ENCODE measurements around the gene SREBF1. TPM values are rescaled to one million over a fixed set of nuclear protein-coding genes. Genes with fewer than 3 reads are reported as not detected.

The SREBF1 gene
- polyA plus RNA-seq, 3 donors = 7.6 to 35.9 (median 10.5) TPM

- Histone ChIP-seq H3K27me3 (ENCODE audit: control insufficient read depth in 2 of 2, insufficient read depth in 2 of 2, low read length in 2 of 2) (no peaks in the 10 kb centered on the region), H4K20me1 (ENCODE audit: insufficient read depth, low read length) (peaks cover 76% of the 10 kb centered on the region), H3K9me3 (replicated peaks in 1 of 2; ENCODE audit: control insufficient read depth in 1 of 2, insufficient read depth in 1 of 2, low read length in 2 of 2) (no peaks in the 10 kb centered on the region), H3K4me2 (replicated peaks; ENCODE audit: extremely low read depth, low read length, poor library complexity, severe bottlenecking) (no peak overlapping the region), H3K79me2 (ENCODE audit: insufficient read depth, low read length) (peaks cover 5% of the 10 kb centered on the region), H3K9ac (ENCODE audit: insufficient read depth, low read length, poor library complexity, severe bottlenecking) (no peak overlapping the region), H2AFZ (ENCODE audit: insufficient read depth, low read depth, low read length, poor library complexity, severe bottlenecking) (no peak overlapping the region), H3K36me3 (replicated peaks in 1 of 2; ENCODE audit: control insufficient read depth in 1 of 2, insufficient read depth in 2 of 2, low read length in 2 of 2) (peaks cover 0 to 15% of the 10 kb centered on the region in 2 donors), H3K4me1 (ENCODE audit: control insufficient read depth in 1 of 2, insufficient read depth in 2 of 2, low read length in 2 of 2) (no peaks in the 10 kb centered on the region), H3K27ac (ENCODE audit: low read depth in 1 of 2, low read length in 2 of 2) (no peak overlapping the region), H3K4me3 (replicated peaks in 1 of 3; ENCODE audit: low read depth in 2 of 3, low read length in 3 of 3) (no peak overlapping the region)
- intact Hi-C loops (cut with micrococcal nuclease) = no loop called here
- Mint-ChIP-seq H3K4me1 (peaks cover 8% of the 10 kb centered on the region), H3K36me3 (peaks cover 13 to 14% of the 10 kb centered on the region in 2 donors), H3K4me3 (no peak overlapping the region), H3K27me3 (ENCODE audit: low read depth in 3 of 3) (peaks cover 0 to 2% (median 1%) of the 10 kb centered on the region in 3 donors), H3K27ac (peak overlapping the region in 4 of 7 donors; percentile 0 to 67 (median 23)), H3K9me3 (no peaks in the 10 kb centered on the region)
- 57% methylated on average over 10 of the region's 14 CpGs for WGBS (ENCODE audit: insufficient coverage)
- DNase-seq = no peak
- TF ChIP-seq, protein P1, sequence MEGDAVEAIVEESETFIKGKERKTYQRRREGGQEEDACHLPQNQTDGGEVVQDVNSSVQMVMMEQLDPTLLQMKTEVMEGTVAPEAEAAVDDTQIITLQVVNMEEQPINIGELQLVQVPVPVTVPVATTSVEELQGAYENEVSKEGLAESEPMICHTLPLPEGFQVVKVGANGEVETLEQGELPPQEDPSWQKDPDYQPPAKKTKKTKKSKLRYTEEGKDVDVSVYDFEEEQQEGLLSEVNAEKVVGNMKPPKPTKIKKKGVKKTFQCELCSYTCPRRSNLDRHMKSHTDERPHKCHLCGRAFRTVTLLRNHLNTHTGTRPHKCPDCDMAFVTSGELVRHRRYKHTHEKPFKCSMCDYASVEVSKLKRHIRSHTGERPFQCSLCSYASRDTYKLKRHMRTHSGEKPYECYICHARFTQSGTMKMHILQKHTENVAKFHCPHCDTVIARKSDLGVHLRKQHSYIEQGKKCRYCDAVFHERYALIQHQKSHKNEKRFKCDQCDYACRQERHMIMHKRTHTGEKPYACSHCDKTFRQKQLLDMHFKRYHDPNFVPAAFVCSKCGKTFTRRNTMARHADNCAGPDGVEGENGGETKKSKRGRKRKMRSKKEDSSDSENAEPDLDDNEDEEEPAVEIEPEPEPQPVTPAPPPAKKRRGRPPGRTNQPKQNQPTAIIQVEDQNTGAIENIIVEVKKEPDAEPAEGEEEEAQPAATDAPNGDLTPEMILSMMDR (IDR thresholded peaks at IDR 0.05) = no peak
Measured at GRCh38 chr17:17768424-17769088, 68.2 kb downstream of the SREBF1 start.

- Histone ChIP-seq H2AFZ (ENCODE audit: insufficient read depth, low read depth, low read length, poor library complexity, severe bottlenecking) (no peak overlapping the region), H4K20me1 (ENCODE audit: insufficient read depth, low read length) (peaks cover 76% of the 10 kb centered on the region), H3K9ac (ENCODE audit: insufficient read depth, low read length, poor library complexity, severe bottlenecking) (no peak overlapping the region), H3K27ac (ENCODE audit: low read depth in 1 of 2, low read length in 2 of 2) (no peak overlapping the region), H3K36me3 (replicated peaks in 1 of 2; ENCODE audit: control insufficient read depth in 1 of 2, insufficient read depth in 2 of 2, low read length in 2 of 2) (peaks cover 0 to 15% of the 10 kb centered on the region in 2 donors), H3K4me1 (ENCODE audit: control insufficient read depth in 1 of 2, insufficient read depth in 2 of 2, low read length in 2 of 2) (no peaks in the 10 kb centered on the region), H3K4me3 (replicated peaks in 1 of 3; ENCODE audit: low read depth in 2 of 3, low read length in 3 of 3) (no peak overlapping the region), H3K27me3 (ENCODE audit: control insufficient read depth in 2 of 2, insufficient read depth in 2 of 2, low read length in 2 of 2) (no peaks in the 10 kb centered on the region), H3K9me3 (replicated peaks in 1 of 2; ENCODE audit: control insufficient read depth in 1 of 2, insufficient read depth in 1 of 2, low read length in 2 of 2) (no peaks in the 10 kb centered on the region), H3K79me2 (ENCODE audit: insufficient read depth, low read length) (peaks cover 5% of the 10 kb centered on the region), H3K4me2 (replicated peaks; ENCODE audit: extremely low read depth, low read length, poor library complexity, severe bottlenecking) (no peak overlapping the region)
- intact Hi-C loops (cut with micrococcal nuclease) = no loop called here
- no peak for DNase-seq
- Mint-ChIP-seq H3K4me1 (peaks cover 9% of the 10 kb centered on the region), H3K27me3 (ENCODE audit: low read depth in 3 of 3) (peaks cover 0 to 2% (median 1%) of the 10 kb centered on the region in 3 donors), H3K27ac (peak overlapping the region in 2 of 7 donors; percentile 5 to 41), H3K4me3 (no peak overlapping the region), H3K9me3 (no peaks in the 10 kb centered on the region), H3K36me3 (peaks cover 13 to 15% of the 10 kb centered on the region in 2 donors)
- TF ChIP-seq, protein P1 (IDR thresholded peaks at IDR 0.05) = no peak
- WGBS (ENCODE audit: insufficient coverage) = 100% methylated on average over 1 of the region's 6 CpGs
Measured at GRCh38 chr17:17767887-17768418, 68.8 kb downstream of the SREBF1 start.

All from CD14-positive monocyte (primary cell).